HG03060 (cell line): Measurements from ENCODE around the gene RERE.
"Not testable (repeated sequence)": the region's sequence is repeated elsewhere in the genome, so short reads cannot be mapped to it uniquely, and the experiment has no call there.

Source experiments
- ATAC-seq: cut with Tn5 transposase; IDR thresholded peaks from one replicate; pipeline ENCODE4 v1.9.1; 2021; ENCODE audit warnings: low read depth, moderate number of reproducible peaks; ENCODE audit not compliant: unreplicated experiment

Gene RERE

GRCh38 chr1:8727316-8727715 is 90.1 kb downstream of the RERE start:
- ATAC-seq: not testable (repeated sequence)

GRCh38 chr1:8726801-8727186 is 90.6 kb downstream of the RERE start:
- not testable (repeated sequence) for ATAC-seq

GRCh38 chr1:8723010-8723409 is 94.4 kb downstream of the RERE start:
- no peak for ATAC-seq

GRCh38 chr1:8722366-8722765 is 95.1 kb downstream of the RERE start:
- no peak for ATAC-seq

GRCh38 chr1:8721679-8722324 is 95.6 kb downstream of the RERE start:
- ATAC-seq: no peak

- no peak for ATAC-seq
Observed at GRCh38 chr1:8720347-8720746, 97.1 kb downstream of the RERE start.

GRCh38 chr1:8718850-8719361 is 98.5 kb downstream of the RERE start:
- ATAC-seq: no peak

- no peak for ATAC-seq
Observed at GRCh38 chr1:8717148-8717547, 100.3 kb downstream of the RERE start.

- ATAC-seq: no peak
Observed at GRCh38 chr1:8716238-8716637, 101.2 kb downstream of the RERE start.

- ATAC-seq: no peak
Observed at GRCh38 chr1:8714173-8714572, 103.3 kb downstream of the RERE start.

- no peak for ATAC-seq
Observed at GRCh38 chr1:8712413-8713231, 104.8 kb downstream of the RERE start.

- ATAC-seq: no peak
Observed at GRCh38 chr1:8711873-8712412, 105.5 kb downstream of the RERE start.

- no peak for ATAC-seq
Observed at GRCh38 chr1:8711151-8711550, 106.3 kb downstream of the RERE start.

- no peak for ATAC-seq
Observed at GRCh38 chr1:8708259-8708658, 109.2 kb downstream of the RERE start.

GRCh38 chr1:8706995-8707396 is 110.4 kb downstream of the RERE start:
- ATAC-seq: no peak

GRCh38 chr1:8706291-8706690 is 111.1 kb downstream of the RERE start:
- ATAC-seq: no peak

GRCh38 chr1:8704866-8705506 is 112.5 kb downstream of the RERE start:
- no peak for ATAC-seq

- no peak for ATAC-seq
Observed at GRCh38 chr1:8702850-8703810, 114.3 kb downstream of the RERE start.

- no peak for ATAC-seq
Observed at GRCh38 chr1:8702472-8702849, 115.0 kb downstream of the RERE start.
